Calu3 (cell line): Measurements from ENCODE around the gene PCSK5. TPM values are rescaled to one million over a fixed set of nuclear protein-coding genes. Genes with fewer than 3 reads are reported as not detected.
"Not testable (repeated sequence)": the region's sequence is repeated elsewhere in the genome, so short reads cannot be mapped to it uniquely, and the experiment has no call there.

Experiments
- BruUV-seq: library from RNA; stranded (reverse); fragments of 400-500 nt; replicated peaks from 2 replicates; lab custom pipeline; 2021; lab: Mats Ljungman, UMichigan
- CTCF ChIA-PET: fragments of 300-600 bp; sonication (Branson Sonifier 250); formaldehyde crosslinking; loops from one replicate; lab custom pipeline; 2022; ENCODE audit warnings: antibody characterized with exemption; lab: Charles Lee
- DNase-seq: peaks from one replicate; pipeline ENCODE4 v3.0.0; 2022
- H3K27ac Mint-ChIP-seq: one replicate; pipeline ENCODE4 v1.8.0; 2022; ENCODE audit warnings: mixed read lengths; ENCODE audit not compliant: unreplicated experiment
- H3K27me3 Mint-ChIP-seq: one replicate; pipeline ENCODE4 v1.8.0; 2022; ENCODE audit warnings: mixed read lengths; ENCODE audit not compliant: unreplicated experiment
- H3K36me3 Mint-ChIP-seq: one replicate; pipeline ENCODE4 v1.8.0; 2022; ENCODE audit warnings: mild to moderate bottlenecking, moderate library complexity, mixed read lengths; ENCODE audit not compliant: insufficient read depth, unreplicated experiment
- H3K4me1 Mint-ChIP-seq: one replicate; pipeline ENCODE4 v1.8.0; 2022; ENCODE audit warnings: mild to moderate bottlenecking, low read depth, mixed read lengths; ENCODE audit not compliant: unreplicated experiment
- H3K4me3 Mint-ChIP-seq: one replicate; pipeline ENCODE4 v1.8.0; 2022; ENCODE audit warnings: mild to moderate bottlenecking, low read depth, moderate library complexity, mixed read lengths; ENCODE audit not compliant: unreplicated experiment
- H3K9me3 Mint-ChIP-seq: one replicate; pipeline ENCODE4 v1.8.0; 2022; ENCODE audit warnings: low read depth, mixed read lengths; ENCODE audit not compliant: unreplicated experiment
- intact Hi-C: fragments of 100-400 bp; cut with micrococcal nuclease; formaldehyde crosslinking; loops from one replicate; pipeline ENCODE4 v1.10.0; 2022; ENCODE audit not compliant: unreplicated experiment
- total RNA-seq: library from RNA; stranded (reverse); gene quantifications from 2 replicates; pipeline ENCODE4 v1.2.3, GENCODE V29; 2022
- TF ChIP-seq, protein P1 (sequence below): fragments of 200-600 bp; IDR thresholded peaks from one replicate; pipeline ENCODE4 v1.8.0; 2022; ENCODE audit warnings: antibody characterized with exemption; ENCODE audit not compliant: unreplicated experiment

PCSK5 gene
- total RNA-seq, 1 experiment from 2014 or later, result 38.4 TPM

DNA sequence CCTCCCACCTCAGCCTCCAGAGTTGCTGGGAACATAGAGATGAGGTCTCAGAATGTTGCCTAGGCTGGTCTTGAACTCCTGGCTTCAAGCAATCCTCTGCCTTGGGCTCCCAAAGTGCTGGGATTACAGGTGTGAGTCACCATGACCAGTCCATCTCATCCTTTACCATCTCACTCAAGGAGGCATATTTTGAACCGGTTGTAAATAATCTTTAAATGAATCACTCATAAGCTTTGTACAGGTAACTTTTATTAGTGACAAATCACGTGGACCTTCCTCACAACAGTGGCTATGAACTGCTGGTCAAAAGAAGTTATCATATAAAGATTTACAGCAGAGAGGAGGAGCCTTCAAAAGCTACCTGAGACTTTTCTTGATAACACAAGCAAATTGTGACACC lies 433.0 kb downstream of the PCSK5 start:
- intact Hi-C loops, result no loop called here
- no peak overlapping the region for H3K27ac Mint-ChIP-seq
- H3K4me3 Mint-ChIP-seq, result no peak overlapping the region
- peaks cover 3% of the 10 kb centered on the region for H3K9me3 Mint-ChIP-seq
- BruUV-seq, result no TSS peak
- DNase-seq, result no peak
- CTCF ChIA-PET, result interaction anchor here (0.6 kb wide), 1 partner anchor 1359 kb away, joined by 4 read pairs; no protein-coding TSS in a partner anchor
- TF ChIP-seq, protein P1, sequence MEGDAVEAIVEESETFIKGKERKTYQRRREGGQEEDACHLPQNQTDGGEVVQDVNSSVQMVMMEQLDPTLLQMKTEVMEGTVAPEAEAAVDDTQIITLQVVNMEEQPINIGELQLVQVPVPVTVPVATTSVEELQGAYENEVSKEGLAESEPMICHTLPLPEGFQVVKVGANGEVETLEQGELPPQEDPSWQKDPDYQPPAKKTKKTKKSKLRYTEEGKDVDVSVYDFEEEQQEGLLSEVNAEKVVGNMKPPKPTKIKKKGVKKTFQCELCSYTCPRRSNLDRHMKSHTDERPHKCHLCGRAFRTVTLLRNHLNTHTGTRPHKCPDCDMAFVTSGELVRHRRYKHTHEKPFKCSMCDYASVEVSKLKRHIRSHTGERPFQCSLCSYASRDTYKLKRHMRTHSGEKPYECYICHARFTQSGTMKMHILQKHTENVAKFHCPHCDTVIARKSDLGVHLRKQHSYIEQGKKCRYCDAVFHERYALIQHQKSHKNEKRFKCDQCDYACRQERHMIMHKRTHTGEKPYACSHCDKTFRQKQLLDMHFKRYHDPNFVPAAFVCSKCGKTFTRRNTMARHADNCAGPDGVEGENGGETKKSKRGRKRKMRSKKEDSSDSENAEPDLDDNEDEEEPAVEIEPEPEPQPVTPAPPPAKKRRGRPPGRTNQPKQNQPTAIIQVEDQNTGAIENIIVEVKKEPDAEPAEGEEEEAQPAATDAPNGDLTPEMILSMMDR, result no peak
- no peaks in the 10 kb centered on the region for H3K4me1 Mint-ChIP-seq
- H3K36me3 Mint-ChIP-seq, result no peaks in the 10 kb centered on the region
- no peaks in the 10 kb centered on the region for H3K27me3 Mint-ChIP-seq

DNA sequence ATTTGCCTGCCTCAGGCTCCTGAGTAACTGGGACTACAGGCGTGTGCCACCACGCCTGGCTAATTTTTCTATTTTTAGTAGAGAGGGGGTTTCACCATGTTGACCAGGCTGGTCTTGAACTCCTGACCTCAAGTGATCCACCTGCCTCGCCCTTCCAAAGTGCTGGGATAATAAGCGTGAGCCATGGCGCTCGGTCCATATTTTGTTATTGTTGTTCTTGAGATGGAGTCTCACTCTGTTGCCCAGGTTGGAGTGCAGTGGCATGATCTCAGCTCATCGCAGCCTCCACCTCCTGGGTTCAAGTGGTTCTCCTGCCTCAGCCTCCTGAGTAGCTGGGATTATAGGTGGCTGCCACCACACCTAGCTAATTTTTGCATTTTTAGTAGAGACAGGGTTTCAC lies 433.6 kb downstream of the PCSK5 start:
- H3K36me3 Mint-ChIP-seq, BruUV-seq, H3K27me3 Mint-ChIP-seq, H3K27ac Mint-ChIP-seq, H3K4me3 Mint-ChIP-seq, H3K9me3 Mint-ChIP-seq, DNase-seq, H3K4me1 Mint-ChIP-seq, intact Hi-C loops: not testable (repeated sequence)
- CTCF ChIA-PET, result interaction anchor here (0.6 kb wide), 1 partner anchor 1359 kb away, joined by 4 read pairs; no protein-coding TSS in a partner anchor

DNA sequence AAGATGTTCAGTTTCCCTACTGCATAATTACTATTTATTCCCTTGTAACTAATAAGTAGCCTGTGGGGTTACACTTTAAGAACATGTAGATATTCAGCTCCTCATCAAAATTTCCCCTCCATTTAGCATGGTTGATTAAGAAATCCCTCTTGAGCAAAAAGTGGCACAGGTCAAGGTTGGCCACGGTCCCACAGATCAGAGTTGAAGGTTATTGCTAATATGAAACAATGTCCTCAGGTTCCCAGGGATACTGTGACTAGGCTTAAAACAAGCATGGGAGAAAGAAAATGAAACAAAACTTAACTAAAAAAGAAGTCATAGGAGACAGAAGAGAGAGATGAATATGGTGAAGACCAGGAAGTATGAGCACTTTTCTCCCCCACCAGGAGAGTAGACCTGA lies 439.6 kb downstream of the PCSK5 start:
- BruUV-seq, result no TSS peak
- TF ChIP-seq, protein P1, result no peak
- H3K4me3 Mint-ChIP-seq, result no peak overlapping the region
- no peaks in the 10 kb centered on the region for H3K9me3 Mint-ChIP-seq
- no peaks in the 10 kb centered on the region for H3K4me1 Mint-ChIP-seq
- no peaks in the 10 kb centered on the region for H3K27me3 Mint-ChIP-seq
- no peak for DNase-seq
- no peak overlapping the region for H3K27ac Mint-ChIP-seq
- CTCF ChIA-PET, result no interaction called here
- intact Hi-C loops, result no loop called here
- no peaks in the 10 kb centered on the region for H3K36me3 Mint-ChIP-seq

DNA sequence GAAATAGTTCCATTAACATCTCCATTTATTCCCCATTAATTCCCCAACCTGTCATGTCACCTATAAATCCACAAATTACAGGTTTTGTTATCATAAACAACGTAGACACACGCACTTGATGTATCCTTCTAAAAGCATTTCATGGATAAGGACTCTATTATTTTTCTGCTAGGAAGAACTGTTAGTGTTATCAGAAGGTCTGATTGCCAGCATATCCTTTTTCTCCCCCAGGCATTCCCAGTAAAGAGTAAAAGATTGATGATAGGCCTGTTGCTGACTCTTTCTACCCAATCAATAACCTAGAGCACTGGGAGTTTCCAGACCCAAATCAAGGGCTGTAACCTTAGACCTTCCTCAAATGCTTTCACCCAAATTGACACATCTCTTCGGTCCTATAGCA lies 442.9 kb downstream of the PCSK5 start:
- no TSS peak for BruUV-seq
- Mint-ChIP-seq H3K36me3 (no peaks in the 10 kb centered on the region), H3K9me3 (no peaks in the 10 kb centered on the region), H3K4me3 (no peak overlapping the region), H3K27ac (no peak overlapping the region), H3K4me1 (no peaks in the 10 kb centered on the region), H3K27me3 (no peaks in the 10 kb centered on the region)
- intact Hi-C loops, result no loop called here
- DNase-seq, result no peak
- CTCF ChIA-PET, result no interaction called here
- TF ChIP-seq, protein P1, result no peak

DNA sequence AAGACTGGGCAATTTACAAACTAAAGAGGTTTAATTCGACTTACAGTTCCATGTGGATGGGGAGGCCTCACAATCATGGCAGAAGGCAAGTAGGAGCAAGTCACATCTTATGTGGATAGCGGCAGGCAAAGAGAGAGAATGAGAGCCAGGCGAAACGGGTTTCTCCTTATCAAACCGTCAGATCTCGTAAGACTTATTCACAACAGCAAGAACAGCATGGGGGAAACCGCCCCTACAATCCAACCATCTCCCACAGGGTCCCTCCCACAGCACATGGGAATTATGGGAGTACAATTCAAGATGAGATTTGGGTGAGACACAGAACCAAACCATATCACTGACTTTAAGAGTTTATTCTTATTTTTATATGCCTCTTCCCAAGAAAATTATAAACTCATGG lies 443.5 kb downstream of the PCSK5 start:
- Mint-ChIP-seq H3K36me3 (no peaks in the 10 kb centered on the region), H3K4me1 (no peaks in the 10 kb centered on the region), H3K27me3 (no peaks in the 10 kb centered on the region), H3K4me3 (no peak overlapping the region), H3K9me3 (no peaks in the 10 kb centered on the region), H3K27ac (no peak overlapping the region)
- intact Hi-C loops, result no loop called here
- TF ChIP-seq, protein P1, result no peak
- DNase-seq, result no peak
- BruUV-seq, result no TSS peak
- CTCF ChIA-PET, result no interaction called here
